ENCODE results near the gene USP40. TPM values are rescaled to one million over a fixed set of nuclear protein-coding genes. Genes with fewer than 3 reads are reported as not detected.

Gene USP40
- total RNA-seq, 1 donor from 2014 or later: 49.8 TPM

DNA sequence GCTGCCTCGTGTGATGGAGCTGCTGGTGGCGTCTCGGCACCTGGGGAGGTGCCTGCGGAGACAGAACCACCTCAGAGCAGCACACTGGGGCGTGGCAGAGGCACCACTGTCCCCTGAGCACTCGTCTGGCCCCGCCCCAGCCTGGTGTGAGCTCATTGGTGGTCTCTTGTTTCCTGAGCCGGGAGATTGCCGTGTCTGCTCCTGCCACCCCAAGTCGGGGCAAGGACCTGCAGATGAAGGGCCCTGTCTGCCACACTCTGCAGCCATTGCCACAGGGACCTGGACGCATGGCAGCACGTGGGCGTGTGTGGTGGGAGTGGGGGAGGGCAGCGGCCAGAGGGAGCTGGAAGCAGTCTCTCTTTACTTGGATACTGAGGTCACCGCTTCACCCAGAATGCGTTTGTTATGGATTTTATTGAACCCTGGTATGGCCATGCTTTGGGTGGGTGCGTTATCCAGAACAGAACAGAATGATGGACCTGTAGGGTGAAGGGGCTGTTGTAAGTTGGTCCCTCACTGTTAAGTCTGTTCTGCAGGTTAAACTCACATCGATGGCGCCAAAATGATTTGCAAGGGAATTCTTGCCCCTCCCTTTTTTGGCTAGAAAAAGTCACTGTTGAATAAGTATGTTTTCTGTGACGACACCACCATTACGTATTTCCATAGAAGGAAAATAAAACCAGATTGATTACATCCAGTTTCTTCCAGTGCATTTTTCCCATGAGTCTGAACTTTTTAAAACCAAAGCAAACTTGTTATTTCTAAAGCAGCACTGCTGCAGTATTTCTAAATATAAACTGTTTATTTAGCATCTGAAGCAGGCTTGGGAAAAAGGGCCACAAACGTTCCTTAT is 92.0 kb downstream of the USP40 start:
- H3K4me3 ChIP-seq (ENCODE audit: low read depth, low read length): no peak overlapping the region
- H3K27me3 ChIP-seq (ENCODE audit: control insufficient read depth, insufficient read depth, low read length): no peaks in the 10 kb centered on the region
- DNase-seq (ENCODE audit: low read depth): no peak
- H3K36me3 ChIP-seq (ENCODE audit: control insufficient read depth, insufficient read depth, low read length): peaks cover 1% of the 10 kb centered on the region
- TF ChIP-seq, protein P1, sequence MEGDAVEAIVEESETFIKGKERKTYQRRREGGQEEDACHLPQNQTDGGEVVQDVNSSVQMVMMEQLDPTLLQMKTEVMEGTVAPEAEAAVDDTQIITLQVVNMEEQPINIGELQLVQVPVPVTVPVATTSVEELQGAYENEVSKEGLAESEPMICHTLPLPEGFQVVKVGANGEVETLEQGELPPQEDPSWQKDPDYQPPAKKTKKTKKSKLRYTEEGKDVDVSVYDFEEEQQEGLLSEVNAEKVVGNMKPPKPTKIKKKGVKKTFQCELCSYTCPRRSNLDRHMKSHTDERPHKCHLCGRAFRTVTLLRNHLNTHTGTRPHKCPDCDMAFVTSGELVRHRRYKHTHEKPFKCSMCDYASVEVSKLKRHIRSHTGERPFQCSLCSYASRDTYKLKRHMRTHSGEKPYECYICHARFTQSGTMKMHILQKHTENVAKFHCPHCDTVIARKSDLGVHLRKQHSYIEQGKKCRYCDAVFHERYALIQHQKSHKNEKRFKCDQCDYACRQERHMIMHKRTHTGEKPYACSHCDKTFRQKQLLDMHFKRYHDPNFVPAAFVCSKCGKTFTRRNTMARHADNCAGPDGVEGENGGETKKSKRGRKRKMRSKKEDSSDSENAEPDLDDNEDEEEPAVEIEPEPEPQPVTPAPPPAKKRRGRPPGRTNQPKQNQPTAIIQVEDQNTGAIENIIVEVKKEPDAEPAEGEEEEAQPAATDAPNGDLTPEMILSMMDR (IDR thresholded peaks at IDR 0.05; ENCODE audit: insufficient read depth, low read length, poor library complexity, severe bottlenecking): no peak

DNA sequence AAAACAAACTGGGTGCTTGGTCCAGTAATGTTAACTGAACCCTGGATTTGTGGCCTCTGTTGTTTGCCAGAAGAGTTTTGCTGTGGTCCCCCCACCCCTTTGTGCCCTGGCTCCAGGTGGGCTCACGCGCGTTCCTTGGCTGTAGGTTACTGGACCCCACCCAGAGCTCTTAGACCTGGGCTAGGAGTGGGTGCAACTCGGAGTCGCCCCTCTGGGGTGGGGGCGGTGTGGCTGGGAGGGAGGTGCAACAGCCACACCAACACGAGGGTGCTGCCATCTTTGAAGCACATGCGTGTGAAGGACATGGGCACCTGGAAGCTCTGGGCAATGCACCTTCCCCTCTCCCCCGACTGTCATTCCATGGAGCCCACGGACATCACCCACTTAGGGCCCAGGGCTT is 92.7 kb downstream of the USP40 start:
- no peaks in the 10 kb centered on the region for H3K27me3 ChIP-seq (ENCODE audit: control insufficient read depth, insufficient read depth, low read length)
- no peak for DNase-seq (ENCODE audit: low read depth)
- peaks cover 1% of the 10 kb centered on the region for H3K36me3 ChIP-seq (ENCODE audit: control insufficient read depth, insufficient read depth, low read length)
- TF ChIP-seq, protein P1 (IDR thresholded peaks at IDR 0.05; ENCODE audit: insufficient read depth, low read length, poor library complexity, severe bottlenecking): no peak
- no peak overlapping the region for H3K4me3 ChIP-seq (ENCODE audit: low read depth, low read length)

DNA sequence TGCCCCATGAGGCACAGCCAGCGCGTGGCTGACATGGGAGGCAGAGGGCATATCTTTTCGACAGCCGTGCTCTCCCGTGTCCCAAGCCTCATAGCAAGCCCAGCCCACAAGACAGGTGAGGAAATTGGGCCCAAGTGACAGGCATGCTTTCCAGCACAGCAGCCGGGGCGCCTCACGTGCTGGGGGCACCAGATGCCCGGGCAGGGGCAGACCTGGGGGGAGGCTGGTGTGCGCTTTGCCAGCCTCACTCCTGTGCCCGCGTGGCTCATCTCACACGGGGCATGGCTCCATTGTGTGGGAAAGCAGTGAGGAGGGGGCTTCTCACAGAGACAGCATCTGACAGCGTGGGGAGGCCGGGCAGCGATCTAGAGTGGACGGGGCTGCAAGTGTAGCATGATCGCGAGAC is 93.2 kb downstream of the USP40 start:
- no peak for DNase-seq (ENCODE audit: low read depth)
- H3K36me3 ChIP-seq (ENCODE audit: control insufficient read depth, insufficient read depth, low read length): peaks cover 1% of the 10 kb centered on the region
- TF ChIP-seq, protein P1 (IDR thresholded peaks at IDR 0.05; ENCODE audit: insufficient read depth, low read length, poor library complexity, severe bottlenecking): no peak
- H3K27me3 ChIP-seq (ENCODE audit: control insufficient read depth, insufficient read depth, low read length): no peaks in the 10 kb centered on the region
- H3K4me3 ChIP-seq (ENCODE audit: low read depth, low read length): no peak overlapping the region

DNA sequence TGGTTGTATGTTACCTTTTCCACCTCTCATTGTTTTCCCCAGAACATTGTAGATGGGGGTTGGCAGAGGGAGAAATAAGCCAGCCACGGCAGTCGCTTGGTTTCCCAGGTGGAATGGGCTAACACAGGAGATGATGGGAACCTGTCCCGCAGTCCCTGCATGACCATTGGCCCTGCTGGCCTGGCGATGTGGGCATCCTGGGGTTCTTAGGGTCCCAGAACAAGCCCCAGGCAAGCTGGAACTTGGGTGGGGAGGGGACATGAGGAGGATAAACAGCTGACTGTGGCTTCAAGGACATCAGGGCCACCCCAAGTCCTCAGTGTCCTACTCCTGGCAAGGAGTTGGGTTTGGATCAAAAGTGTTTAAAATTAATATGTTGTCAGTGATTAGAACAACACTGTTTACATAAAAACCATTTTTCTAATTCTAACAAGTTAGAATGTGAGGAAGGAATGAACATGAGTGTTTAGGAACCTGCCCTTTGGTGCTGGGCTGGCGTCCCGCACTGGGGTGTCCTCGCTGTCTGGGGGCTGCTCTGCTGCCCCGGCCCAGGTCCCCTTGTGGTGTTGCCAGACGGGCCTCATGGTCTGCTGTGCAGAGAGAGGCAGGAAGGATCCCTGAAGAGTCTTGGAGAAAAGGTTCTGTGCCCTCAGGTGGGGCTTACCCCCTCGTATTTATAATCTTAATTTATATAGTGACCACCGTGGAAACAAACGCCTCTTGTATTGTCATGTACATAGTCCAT is 95.1 kb downstream of the USP40 start:
- no peaks in the 10 kb centered on the region for H3K27me3 ChIP-seq (ENCODE audit: control insufficient read depth, insufficient read depth, low read length)
- DNase-seq (ENCODE audit: low read depth): no peak
- TF ChIP-seq, protein P1 (IDR thresholded peaks at IDR 0.05; ENCODE audit: insufficient read depth, low read length, poor library complexity, severe bottlenecking): no peak
- H3K4me3 ChIP-seq (ENCODE audit: low read depth, low read length): no peak overlapping the region
- H3K36me3 ChIP-seq (ENCODE audit: control insufficient read depth, insufficient read depth, low read length): peaks cover 1% of the 10 kb centered on the region

DNA sequence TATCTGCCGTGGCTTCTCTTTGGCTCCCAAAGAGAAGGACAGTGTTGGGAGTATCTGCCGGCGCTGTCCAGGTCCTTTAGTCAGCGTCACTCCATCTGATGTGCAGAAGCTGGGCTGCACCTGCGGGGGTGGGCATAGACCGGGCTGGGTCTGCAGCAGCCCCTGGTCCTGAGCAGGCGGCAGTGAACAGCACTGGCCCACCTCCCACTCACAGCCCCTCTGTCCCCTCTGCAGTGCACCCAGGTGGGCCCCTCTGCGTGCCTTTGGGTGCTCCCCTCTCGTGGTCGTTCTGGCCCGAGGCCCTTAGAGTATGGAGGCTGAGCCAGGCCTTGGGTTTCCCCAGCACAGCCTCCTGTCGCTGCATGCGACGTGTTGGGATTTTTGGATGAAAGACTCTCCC is 95.7 kb downstream of the USP40 start:
- TF ChIP-seq, protein P1 (IDR thresholded peaks at IDR 0.05; ENCODE audit: insufficient read depth, low read length, poor library complexity, severe bottlenecking): no peak
- H3K27me3 ChIP-seq (ENCODE audit: control insufficient read depth, insufficient read depth, low read length): no peaks in the 10 kb centered on the region
- H3K4me3 ChIP-seq (ENCODE audit: low read depth, low read length): no peak overlapping the region
- no peak for DNase-seq (ENCODE audit: low read depth)
- peaks cover 1% of the 10 kb centered on the region for H3K36me3 ChIP-seq (ENCODE audit: control insufficient read depth, insufficient read depth, low read length)

Measured in kidney epithelial cell (primary cell).